ENCODE results near the gene ADORA2B.

- TF ChIP-seq EZH2phosphoT487 (IDR thresholded peaks at IDR 0.05; ENCODE audit: insufficient read depth, low read depth) (no peak), EZH2 (IDR thresholded peaks at IDR 0.05; ENCODE audit: insufficient read depth, poor library complexity, severe bottlenecking) (no peak)
Observed at GRCh38 chr17:15951368-15952047, 6.6 kb downstream of the ADORA2B start.

Data from GM23248 (cell line).